Fibroblast of gingiva (primary cell): ENCODE results near the gene PPP2R5C.

Experiments used
- DNase-seq: peaks from one replicate; pipeline ENCODE4 v3.0.0-alpha.2; 2011; ENCODE audit warnings: low read depth

The PPP2R5C gene

GRCh38 chr14:101814934-101815333 lies 53.4 kb downstream of the PPP2R5C start:
- DNase-seq: no peak

- no peak for DNase-seq
Observed at GRCh38 chr14:101815994-101816393, 54.5 kb downstream of the PPP2R5C start.

DNA sequence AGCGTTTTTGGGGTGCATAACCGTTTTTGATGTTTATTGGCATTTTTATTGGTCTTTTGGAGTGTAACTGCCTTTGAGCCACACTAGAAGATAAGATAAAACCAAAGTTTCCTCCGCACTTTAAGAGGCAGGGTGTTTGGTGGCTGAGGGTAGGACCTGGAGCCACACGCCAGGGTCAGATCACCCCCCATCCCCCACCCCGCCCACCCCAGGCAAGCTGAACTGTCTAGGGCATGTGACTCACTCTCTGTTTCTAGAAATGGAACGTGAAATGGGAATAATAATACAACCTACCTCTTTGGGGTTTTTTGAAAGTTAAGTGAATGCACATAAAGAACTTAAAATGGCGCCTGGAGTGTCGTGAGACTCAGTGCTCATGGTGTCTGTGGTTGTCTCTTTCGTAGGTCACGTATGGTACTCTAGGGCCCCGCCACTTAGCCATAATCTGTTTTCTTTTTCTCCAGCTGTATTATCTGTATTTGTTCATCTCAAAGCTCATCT lies 56.0 kb downstream of the PPP2R5C start:
- DNase-seq: no peak

DNA sequence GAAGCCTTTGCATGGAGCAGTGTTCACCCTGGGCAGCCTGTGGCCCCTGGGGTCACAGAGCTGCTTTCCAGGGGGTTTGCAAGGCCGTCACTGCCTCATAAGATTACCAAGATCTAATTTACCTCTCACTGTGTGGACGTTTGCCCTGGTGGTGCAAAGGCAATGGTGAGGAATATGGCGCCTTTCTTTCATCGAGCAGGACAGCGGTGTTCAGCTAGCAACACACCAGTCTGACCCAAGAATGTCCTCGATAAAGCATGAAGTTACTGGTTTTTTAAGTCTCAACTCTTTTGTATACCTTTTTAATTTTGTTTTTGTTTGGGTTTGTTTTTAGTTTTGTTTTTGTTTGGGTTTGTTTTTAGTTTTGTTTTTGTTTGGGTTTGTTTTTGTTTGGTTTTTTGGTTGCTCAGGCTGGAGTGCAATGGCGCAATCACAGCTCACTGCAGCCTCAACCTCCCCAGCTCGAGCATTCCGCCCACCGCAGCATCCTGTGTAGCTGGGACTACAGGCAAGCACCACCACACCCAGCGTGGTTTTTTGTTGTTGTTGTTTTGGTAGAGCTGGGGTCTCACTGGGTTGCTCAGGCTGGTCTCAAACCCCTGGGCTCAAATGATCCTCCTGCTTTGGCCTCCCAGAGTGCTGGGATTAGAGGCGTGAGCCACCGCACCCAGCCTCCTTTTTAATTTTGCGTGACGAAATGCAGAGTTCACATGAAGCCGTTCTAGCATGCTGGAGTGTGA lies 57.9 kb downstream of the PPP2R5C start:
- DNase-seq: no peak

GRCh38 chr14:101820283-101820798 lies 58.8 kb downstream of the PPP2R5C start:
- no peak for DNase-seq

- DNase-seq: no peak
Observed at GRCh38 chr14:101821528-101821927, 60.0 kb downstream of the PPP2R5C start.

DNA sequence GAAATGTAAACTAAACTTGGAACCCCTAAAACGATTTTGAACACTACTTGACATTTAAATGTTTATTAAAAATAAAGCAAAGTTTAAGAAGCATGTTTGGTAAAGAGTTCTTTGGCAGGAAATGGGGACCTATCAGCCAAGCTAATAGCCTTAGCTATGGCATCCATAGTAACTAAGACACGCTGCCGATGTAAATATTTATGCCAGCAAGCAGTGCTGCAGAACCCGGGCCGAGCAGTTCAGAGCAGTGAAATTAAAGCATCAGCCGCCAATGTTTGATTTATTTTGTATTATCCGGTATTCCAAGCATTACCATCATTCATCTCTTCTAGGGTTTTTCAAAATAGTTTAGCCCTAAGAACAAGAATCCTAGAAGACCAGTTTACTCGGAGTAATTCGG lies 61.6 kb downstream of the PPP2R5C start:
- DNase-seq: peak; percentile 29

DNA sequence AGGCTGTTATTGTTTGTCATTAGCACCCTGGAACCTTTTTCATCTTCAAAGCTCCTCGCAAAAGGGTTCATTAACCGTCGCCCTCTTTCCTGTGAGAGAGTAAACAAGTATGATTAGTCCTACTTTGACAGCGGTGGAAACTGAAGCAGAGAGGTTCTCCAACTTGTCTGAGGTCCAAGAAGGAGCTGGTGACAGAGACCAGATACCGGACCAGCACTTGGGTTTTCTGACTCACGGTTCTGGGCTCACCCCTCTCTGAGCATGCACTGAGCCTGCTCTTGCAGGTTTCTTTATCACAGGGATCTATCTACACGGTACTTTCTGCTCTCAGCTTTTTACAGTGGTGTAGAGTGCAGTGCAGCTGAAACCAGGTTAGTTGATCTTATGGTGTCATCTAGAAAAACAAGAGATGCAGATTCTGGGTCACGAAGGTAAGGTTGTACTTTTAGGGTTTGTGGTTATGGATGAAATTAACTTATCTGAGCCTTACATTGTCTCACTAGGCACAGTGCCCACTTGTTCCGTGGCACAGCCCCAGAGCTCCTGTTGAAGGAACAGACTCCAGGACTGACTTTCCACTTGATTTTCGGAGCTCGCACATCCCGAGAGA lies 62.1 kb downstream of the PPP2R5C start:
- DNase-seq: no peak

DNA sequence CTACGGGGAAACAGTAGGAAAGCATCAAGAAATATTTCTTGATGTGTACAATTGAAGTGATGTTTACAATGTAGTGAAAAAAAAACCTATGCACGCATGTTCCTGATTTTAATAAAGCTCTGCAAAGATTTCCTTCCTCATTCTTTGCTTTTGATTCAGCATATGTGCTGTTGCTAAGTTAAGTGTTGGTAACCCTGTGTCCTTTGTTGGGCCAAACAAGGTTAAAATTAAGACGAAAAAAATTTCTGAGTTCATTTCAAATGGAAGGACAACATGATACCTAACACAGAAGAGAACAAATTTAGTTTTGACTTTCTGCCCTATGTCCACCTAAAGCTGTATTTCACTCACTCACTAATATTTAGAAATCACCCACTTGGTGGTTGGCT lies 62.8 kb downstream of the PPP2R5C start:
- DNase-seq: peak; percentile 48

GRCh38 chr14:101825797-101826196 lies 64.3 kb downstream of the PPP2R5C start:
- DNase-seq: no peak

GRCh38 chr14:101826351-101826750 lies 64.8 kb downstream of the PPP2R5C start:
- no peak for DNase-seq

DNA sequence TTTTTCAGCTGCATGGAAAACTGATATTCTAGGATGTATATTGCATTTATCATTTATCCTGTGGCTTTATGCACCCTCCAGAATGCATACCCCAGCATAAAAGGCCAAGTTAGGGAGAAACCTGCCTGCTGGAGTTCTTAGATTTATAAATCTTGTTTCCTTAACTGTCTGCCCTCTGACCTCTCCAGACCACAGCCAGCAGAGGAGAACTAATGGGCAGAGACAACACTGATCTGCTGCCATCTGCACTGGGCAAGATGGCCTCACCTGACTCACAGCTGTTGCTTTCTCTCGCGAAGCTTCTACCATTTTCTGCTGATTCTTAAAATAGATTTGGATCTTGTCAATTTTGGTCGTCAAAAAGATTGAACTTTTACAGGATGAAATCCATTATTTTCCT lies 65.8 kb downstream of the PPP2R5C start:
- DNase-seq: no peak

GRCh38 chr14:101828046-101828445 lies 66.5 kb downstream of the PPP2R5C start:
- DNase-seq: peak; percentile 36

- DNase-seq: no peak
Observed at GRCh38 chr14:101830271-101830670, 68.8 kb downstream of the PPP2R5C start.

DNA sequence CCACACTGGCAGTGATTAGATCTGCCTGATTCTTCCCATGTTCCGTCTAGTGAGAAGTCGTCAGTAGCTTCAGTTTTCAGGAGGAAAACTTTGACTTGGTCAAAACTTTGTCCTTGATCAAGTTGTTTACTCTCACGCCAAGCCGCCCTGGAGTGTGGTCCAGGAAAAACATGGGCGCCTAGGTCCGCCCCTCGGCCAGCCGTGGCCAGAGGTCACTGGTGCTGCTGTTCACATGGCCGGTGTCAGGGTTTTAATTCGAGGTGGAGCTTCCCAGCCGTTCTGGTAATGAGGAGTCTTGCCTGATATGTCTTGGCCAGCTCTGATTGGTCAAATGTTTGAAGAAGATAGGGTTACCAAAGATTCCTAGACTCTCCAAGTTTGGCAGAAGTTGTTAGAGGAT lies 71.5 kb downstream of the PPP2R5C start:
- no peak for DNase-seq

GRCh38 chr14:101834397-101834796 lies 72.9 kb downstream of the PPP2R5C start:
- DNase-seq: no peak

DNA sequence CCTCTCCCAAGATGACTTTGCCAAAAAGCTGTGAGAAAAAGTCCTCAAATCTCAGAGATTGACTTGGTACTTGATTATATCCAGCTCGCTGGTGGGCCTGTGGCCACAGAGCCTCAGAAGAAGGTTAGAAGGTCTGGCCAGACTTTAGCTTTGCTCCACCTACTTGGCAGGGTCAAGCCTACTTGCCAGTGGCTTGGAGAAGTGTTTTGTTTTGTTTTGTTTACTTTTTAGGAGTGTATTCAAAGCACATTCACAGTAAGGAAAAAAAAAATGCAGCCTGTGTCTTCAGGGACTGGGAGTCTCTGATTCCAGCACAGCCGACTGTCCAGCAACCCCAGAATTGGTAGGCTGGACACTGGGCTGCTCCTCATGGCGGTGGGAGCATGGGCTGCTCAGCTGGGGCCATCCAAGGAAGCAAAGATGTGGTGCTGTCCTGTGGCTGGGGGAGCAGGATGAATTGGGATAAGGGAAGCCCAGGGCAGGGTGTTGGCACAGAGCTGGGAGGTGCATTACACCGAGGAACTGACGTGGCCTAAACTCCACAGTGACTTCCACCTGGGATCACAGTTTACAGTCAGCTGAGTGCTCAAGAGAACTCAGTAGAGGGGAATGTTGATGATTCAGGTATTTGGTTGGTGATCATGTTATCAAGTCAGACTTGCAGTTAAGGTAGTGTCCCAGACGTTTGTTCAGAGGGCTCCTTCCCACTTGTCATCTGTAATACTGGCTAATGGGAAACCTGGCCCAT lies 73.5 kb downstream of the PPP2R5C start:
- peak; percentile 78 for DNase-seq

DNA sequence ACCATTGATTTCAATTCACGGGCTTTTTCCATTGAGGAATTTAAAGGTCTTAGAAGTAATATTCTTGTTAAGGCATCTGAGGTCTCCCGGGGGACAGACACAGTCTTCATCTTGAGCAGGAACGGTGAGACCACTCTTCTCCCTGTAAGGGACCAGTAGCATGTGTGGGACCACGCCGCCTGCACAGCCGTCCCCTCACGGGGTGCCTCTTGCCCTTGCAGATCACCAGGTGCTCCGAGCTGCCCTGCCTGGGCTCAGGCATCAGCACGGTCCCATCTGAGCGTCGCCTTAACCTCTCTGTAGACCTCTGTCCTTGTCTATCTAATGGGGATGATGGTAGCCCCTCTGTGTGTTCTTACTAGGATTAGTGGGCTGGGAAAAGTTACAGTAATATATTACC lies 74.1 kb downstream of the PPP2R5C start:
- DNase-seq: no peak

- DNase-seq: peak; percentile 33
Observed at GRCh38 chr14:101836135-101836534, 74.6 kb downstream of the PPP2R5C start.

DNA sequence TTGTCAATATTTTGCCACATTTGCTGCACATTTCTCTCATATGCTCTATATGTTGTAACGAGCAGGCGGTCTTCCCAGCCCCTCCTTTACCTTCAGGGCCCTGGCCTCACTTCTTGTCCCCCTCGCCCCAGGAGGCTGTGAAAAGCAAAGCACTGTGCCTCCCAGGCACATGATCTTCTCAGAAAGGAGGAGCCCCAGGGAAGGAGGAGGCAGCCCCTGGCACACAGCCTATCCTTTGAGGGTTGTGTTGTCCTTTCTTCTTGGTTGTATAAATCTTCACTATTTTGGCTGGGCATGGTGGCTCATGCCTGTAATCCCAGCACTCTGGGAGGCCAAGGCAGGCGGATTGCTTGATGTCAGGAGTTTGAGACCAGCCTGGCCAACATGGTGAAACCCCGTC lies 77.0 kb downstream of the PPP2R5C start:
- no peak for DNase-seq

- no peak for DNase-seq
Observed at GRCh38 chr14:101839236-101839635, 77.7 kb downstream of the PPP2R5C start.

DNA sequence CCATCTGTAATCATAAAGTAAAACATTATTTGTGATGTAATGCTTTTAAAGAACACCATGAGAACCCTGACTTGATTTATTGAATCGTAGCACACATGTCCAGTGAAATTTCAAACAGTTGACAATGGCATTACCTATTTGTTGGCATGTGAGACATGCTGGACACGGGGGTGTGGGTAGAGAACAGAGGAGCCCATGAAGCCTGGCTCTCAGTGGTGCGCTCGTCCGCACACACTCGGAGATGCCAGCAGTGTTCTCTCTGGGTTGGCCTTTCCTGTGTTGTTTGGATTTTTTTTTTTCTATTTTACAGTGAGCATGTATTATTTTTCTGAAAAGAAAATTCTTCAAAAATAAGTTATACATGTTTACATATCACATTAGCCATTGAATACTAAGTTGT lies 78.2 kb downstream of the PPP2R5C start:
- no peak for DNase-seq
